GM23338 (cell line): ENCODE measurements around the gene HS1BP3. TPM values are rescaled to one million over a fixed set of nuclear protein-coding genes. Genes with fewer than 3 reads are reported as not detected.

Source experiments
- ATAC-seq: fragments of 200-7000 bp; cut with Tn5 transposase; 3 replicates; pipeline ENCODE4 v1.9.1; 2020
- DNase-seq: peaks from one replicate; pipeline ENCODE4 v3.0.0-alpha.2; 2015; ENCODE audit warnings: low spot score
- H2AFZ ChIP-seq: fragments of 200-600 bp; sonication (generic); 2 replicates; pipeline ENCODE4 v1.8.0; 2016; ENCODE audit warnings: antibody characterized with exemption, mild to moderate bottlenecking, moderate library complexity
- H3F3A ChIP-seq: fragments of 200-600 bp; sonication (generic); replicated peaks from 2 replicates; pipeline ENCODE4 v1.8.0; 2017; ENCODE audit warnings: antibody characterized with exemption, mixed run types, low read depth
- H3K27ac ChIP-seq: fragments of 200-600 bp; sonication (generic); 2 replicates; pipeline ENCODE4 v1.6.1; 2016; ENCODE audit warnings: low read depth
- H3K27me3 ChIP-seq: fragments of 200-600 bp; sonication (generic); 2 replicates; pipeline ENCODE4 v1.8.0; 2016; ENCODE audit warnings: mild to moderate bottlenecking, mixed run types, moderate library complexity; ENCODE audit not compliant: insufficient read depth
- H3K36me3 ChIP-seq: fragments of 200-600 bp; sonication (generic); 2 replicates; pipeline ENCODE4 v1.8.0; 2016; ENCODE audit warnings: mild to moderate bottlenecking; ENCODE audit not compliant: insufficient read depth
- H3K4me1 ChIP-seq: fragments of 200-600 bp; sonication (generic); 2 replicates; pipeline ENCODE4 v1.8.0; 2016; ENCODE audit warnings: mild to moderate bottlenecking, moderate library complexity; ENCODE audit not compliant: insufficient read depth
- H3K4me2 ChIP-seq: fragments of 200-600 bp; sonication (generic); 2 replicates; pipeline ENCODE4 v1.7.1; 2017; ENCODE audit warnings: mixed run types
- H3K4me3 ChIP-seq: fragments of 200-600 bp; sonication (generic); 2 replicates; pipeline ENCODE4 v1.6.1; 2016; ENCODE audit warnings: mixed run types
- H3K79me2 ChIP-seq: fragments of 200-600 bp; sonication (generic); replicated peaks from 2 replicates; pipeline ENCODE4 v1.8.0; 2017; ENCODE audit warnings: mild to moderate bottlenecking; ENCODE audit not compliant: insufficient read depth
- H3K9me2 ChIP-seq: fragments of 200-600 bp; sonication (generic); 2 replicates; pipeline ENCODE4 v1.8.0; 2017; ENCODE audit not compliant: insufficient read depth
- H4K20me1 ChIP-seq: fragments of 200-600 bp; sonication (generic); replicated peaks from 2 replicates; pipeline ENCODE4 v1.8.0; 2017; ENCODE audit warnings: mild to moderate bottlenecking; ENCODE audit not compliant: insufficient read depth
- H3K27ac Mint-ChIP-seq: 2 replicates; pipeline ENCODE4 v1.8.0; 2020; ENCODE audit warnings: inconsistent platforms, mild to moderate bottlenecking, moderate library complexity, mixed read lengths
- H3K27me3 Mint-ChIP-seq: 3 replicates; pipeline ENCODE4 v1.8.0; 2022; ENCODE audit warnings: low read depth, mild to moderate bottlenecking, moderate library complexity, mixed read lengths, inconsistent platforms; ENCODE audit not compliant: insufficient read depth, poor library complexity
- H3K36me3 Mint-ChIP-seq: 3 replicates; pipeline ENCODE4 v1.8.0; 2021; ENCODE audit warnings: low read depth, mild to moderate bottlenecking, inconsistent platforms, moderate library complexity, mixed read lengths
- H3K4me1 Mint-ChIP-seq: 3 replicates; pipeline ENCODE4 v1.8.0; 2020; ENCODE audit warnings: mild to moderate bottlenecking, inconsistent platforms, mixed read lengths
- H3K4me3 Mint-ChIP-seq: 3 replicates; pipeline ENCODE4 v1.8.0; 2021; ENCODE audit warnings: moderate library complexity, mild to moderate bottlenecking, inconsistent platforms, mixed read lengths
- H3K9me3 Mint-ChIP-seq: 3 replicates; pipeline ENCODE4 v1.8.0; 2020; ENCODE audit warnings: moderate library complexity, mild to moderate bottlenecking, inconsistent platforms, mixed read lengths
- CREB1 ChIP-seq: fragments of 250-450 bp; sonication (Bioruptor Pico); IDR thresholded peaks from 2 replicates; pipeline ENCODE4 v1.5.0; 2020; ENCODE audit warnings: low read depth, mild to moderate bottlenecking, moderate library complexity
- EZH2phosphoT487 ChIP-seq: fragments of 200-600 bp; sonication (generic); IDR thresholded peaks from one replicate; pipeline ENCODE4 v1.8.1; 2018; ENCODE audit warnings: antibody characterized with exemption; ENCODE audit not compliant: unreplicated experiment
- NANOG ChIP-seq: IDR thresholded peaks from 2 replicates; pipeline ENCODE4 v1.6.1; 2016; ENCODE audit warnings: antibody characterized with exemption, borderline replicate concordance
- STAT1 ChIP-seq: IDR thresholded peaks from one replicate; pipeline ENCODE4 v1.6.1; 2016; ENCODE audit warnings: antibody characterized with exemption; ENCODE audit not compliant: unreplicated experiment
- polyA plus RNA-seq: library from polyadenylated mRNA; unstranded; fragments of >200 nt; fragmentation: Nextera tagmentation; extraction: Ambion mirVana; gene quantifications from 2 replicates; pipeline ENCODE4 v1.2.1, GENCODE V29; 2016
- total RNA-seq: library from RNA; depleted of rRNA; stranded (reverse); fragments of >200 nt; shearing (Covaris generic); gene quantifications from 2 replicates; pipeline ENCODE4 v1.2.3, GENCODE V29; 2014
- TF ChIP-seq, protein P1 (sequence below), 2 experiments: fragments of 200-600 bp in 1 of 2; sonication (generic) in 1 of 2; conservative IDR thresholded peaks; 2 replicates each; pipeline versions ENCODE4 v1.5.1 to v1.6.1; 2016 to 2017; ENCODE audit warnings: antibody characterized with exemption in 2 of 2, low read depth in 2 of 2, mild to moderate bottlenecking in 2 of 2, moderate library complexity in 1 of 2
- TF ChIP-seq, protein P2 (sequence below): IDR thresholded peaks from 2 replicates; pipeline ENCODE4 v1.6.1; 2016; ENCODE audit warnings: antibody characterized with exemption
- TF ChIP-seq, protein P3 (sequence below): fragments of 250-450 bp; sonication (Bioruptor Pico); IDR thresholded peaks from 2 replicates; pipeline ENCODE4 v1.5.0; 2020; ENCODE audit warnings: mild to moderate bottlenecking, moderate library complexity

HS1BP3 gene
- total and polyA plus RNA-seq, 2 experiments from 2014 or later = 7.2 to 15.0 TPM

DNA sequence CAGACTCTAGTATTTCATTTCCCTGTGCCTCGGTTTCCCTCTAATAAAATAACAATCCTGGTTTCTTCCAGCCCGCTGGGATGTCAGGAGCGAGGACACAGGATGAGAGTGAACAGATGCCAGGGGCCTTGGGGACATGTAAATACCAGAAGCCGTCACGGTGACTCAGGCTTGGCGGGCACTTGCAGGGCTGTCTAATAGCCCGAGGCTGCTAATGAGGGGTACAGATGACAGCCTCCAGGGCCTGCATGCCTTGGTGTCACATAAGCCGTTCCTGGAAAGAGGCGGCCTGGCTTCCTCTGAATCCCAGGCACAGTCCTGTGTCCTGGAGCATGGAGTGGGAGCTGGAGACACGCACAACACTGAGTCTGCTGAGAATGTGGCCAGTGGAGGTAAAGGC, 28.2 kb downstream of the HS1BP3 start:
- H3K4me3 Mint-ChIP-seq = no peak overlapping the region
- Histone ChIP-seq H3K4me1 (no peaks in the 10 kb centered on the region), H4K20me1 (no peaks in the 10 kb centered on the region), H3K36me3 (no peaks in the 10 kb centered on the region), H3K79me2 (no peaks in the 10 kb centered on the region), H3F3A (no peaks in the 10 kb centered on the region), H3K4me3 (no peak overlapping the region), H2AFZ (no peak overlapping the region), H3K27me3 (no peaks in the 10 kb centered on the region), H3K9me2 (no peaks in the 10 kb centered on the region), H3K27ac (no peak overlapping the region), H3K4me2 (no peak overlapping the region)
- DNase-seq = no peak
- no peaks in the 10 kb centered on the region for H3K36me3 Mint-ChIP-seq
- no peak for ATAC-seq
- H3K4me1 Mint-ChIP-seq = peaks cover 3% of the 10 kb centered on the region; the same call in 2 of the 3 replicates
- H3K27ac Mint-ChIP-seq = no peak overlapping the region
- no peaks in the 10 kb centered on the region for H3K9me3 Mint-ChIP-seq
- TF ChIP-seq STAT1 = no peak
- TF ChIP-seq, protein P1, sequence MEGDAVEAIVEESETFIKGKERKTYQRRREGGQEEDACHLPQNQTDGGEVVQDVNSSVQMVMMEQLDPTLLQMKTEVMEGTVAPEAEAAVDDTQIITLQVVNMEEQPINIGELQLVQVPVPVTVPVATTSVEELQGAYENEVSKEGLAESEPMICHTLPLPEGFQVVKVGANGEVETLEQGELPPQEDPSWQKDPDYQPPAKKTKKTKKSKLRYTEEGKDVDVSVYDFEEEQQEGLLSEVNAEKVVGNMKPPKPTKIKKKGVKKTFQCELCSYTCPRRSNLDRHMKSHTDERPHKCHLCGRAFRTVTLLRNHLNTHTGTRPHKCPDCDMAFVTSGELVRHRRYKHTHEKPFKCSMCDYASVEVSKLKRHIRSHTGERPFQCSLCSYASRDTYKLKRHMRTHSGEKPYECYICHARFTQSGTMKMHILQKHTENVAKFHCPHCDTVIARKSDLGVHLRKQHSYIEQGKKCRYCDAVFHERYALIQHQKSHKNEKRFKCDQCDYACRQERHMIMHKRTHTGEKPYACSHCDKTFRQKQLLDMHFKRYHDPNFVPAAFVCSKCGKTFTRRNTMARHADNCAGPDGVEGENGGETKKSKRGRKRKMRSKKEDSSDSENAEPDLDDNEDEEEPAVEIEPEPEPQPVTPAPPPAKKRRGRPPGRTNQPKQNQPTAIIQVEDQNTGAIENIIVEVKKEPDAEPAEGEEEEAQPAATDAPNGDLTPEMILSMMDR (conservative IDR thresholded peaks at IDR 0.05; ENCODE audit: low read depth in 2 of 2) = no peak
- TF ChIP-seq, protein P2, sequence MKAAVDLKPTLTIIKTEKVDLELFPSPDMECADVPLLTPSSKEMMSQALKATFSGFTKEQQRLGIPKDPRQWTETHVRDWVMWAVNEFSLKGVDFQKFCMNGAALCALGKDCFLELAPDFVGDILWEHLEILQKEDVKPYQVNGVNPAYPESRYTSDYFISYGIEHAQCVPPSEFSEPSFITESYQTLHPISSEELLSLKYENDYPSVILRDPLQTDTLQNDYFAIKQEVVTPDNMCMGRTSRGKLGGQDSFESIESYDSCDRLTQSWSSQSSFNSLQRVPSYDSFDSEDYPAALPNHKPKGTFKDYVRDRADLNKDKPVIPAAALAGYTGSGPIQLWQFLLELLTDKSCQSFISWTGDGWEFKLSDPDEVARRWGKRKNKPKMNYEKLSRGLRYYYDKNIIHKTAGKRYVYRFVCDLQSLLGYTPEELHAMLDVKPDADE = no peak
- TF ChIP-seq, protein P3, sequence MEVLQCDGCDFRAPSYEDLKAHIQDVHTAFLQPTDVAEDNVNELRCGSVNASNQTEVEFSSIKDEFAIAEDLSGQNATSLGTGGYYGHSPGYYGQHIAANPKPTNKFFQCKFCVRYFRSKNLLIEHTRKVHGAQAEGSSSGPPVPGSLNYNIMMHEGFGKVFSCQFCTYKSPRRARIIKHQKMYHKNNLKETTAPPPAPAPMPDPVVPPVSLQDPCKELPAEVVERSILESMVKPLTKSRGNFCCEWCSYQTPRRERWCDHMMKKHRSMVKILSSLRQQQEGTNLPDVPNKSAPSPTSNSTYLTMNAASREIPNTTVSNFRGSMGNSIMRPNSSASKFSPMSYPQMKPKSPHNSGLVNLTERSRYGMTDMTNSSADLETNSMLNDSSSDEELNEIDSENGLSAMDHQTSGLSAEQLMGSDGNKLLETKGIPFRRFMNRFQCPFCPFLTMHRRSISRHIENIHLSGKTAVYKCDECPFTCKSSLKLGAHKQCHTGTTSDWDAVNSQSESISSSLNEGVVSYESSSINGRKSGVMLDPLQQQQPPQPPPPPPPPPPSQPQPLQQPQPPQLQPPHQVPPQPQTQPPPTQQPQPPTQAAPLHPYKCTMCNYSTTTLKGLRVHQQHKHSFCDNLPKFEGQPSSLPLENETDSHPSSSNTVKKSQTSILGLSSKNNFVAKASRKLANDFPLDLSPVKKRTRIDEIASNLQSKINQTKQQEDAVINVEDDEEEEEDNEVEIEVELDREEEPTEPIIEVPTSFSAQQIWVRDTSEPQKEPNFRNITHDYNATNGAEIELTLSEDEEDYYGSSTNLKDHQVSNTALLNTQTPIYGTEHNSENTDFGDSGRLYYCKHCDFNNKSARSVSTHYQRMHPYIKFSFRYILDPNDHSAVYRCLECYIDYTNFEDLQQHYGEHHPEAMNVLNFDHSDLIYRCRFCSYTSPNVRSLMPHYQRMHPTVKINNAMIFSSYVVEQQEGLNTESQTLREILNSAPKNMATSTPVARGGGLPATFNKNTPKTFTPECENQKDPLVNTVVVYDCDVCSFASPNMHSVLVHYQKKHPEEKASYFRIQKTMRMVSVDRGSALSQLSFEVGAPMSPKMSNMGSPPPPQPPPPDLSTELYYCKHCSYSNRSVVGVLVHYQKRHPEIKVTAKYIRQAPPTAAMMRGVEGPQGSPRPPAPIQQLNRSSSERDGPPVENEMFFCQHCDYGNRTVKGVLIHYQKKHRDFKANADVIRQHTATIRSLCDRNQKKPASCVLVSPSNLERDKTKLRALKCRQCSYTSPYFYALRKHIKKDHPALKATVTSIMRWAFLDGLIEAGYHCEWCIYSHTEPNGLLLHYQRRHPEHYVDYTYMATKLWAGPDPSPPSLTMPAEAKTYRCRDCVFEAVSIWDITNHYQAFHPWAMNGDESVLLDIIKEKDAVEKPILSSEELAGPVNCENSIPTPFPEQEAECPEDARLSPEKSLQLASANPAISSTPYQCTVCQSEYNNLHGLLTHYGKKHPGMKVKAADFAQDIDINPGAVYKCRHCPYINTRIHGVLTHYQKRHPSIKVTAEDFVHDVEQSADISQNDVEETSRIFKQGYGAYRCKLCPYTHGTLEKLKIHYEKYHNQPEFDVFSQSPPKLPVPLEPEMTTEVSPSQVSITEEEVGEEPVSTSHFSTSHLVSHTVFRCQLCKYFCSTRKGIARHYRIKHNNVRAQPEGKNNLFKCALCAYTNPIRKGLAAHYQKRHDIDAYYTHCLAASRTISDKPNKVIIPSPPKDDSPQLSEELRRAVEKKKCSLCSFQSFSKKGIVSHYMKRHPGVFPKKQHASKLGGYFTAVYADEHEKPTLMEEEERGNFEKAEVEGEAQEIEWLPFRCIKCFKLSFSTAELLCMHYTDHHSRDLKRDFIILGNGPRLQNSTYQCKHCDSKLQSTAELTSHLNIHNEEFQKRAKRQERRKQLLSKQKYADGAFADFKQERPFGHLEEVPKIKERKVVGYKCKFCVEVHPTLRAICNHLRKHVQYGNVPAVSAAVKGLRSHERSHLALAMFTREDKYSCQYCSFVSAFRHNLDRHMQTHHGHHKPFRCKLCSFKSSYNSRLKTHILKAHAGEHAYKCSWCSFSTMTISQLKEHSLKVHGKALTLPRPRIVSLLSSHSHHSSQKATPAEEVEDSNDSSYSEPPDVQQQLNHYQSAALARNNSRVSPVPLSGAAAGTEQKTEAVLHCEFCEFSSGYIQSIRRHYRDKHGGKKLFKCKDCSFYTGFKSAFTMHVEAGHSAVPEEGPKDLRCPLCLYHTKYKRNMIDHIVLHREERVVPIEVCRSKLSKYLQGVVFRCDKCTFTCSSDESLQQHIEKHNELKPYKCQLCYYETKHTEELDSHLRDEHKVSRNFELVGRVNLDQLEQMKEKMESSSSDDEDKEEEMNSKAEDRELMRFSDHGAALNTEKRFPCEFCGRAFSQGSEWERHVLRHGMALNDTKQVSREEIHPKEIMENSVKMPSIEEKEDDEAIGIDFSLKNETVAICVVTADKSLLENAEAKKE (CRISPR knock-in tag) = no peak
- TF ChIP-seq CREB1 (CRISPR knock-in tag) = no peak
- TF ChIP-seq EZH2phosphoT487 = no peak
- no peak for TF ChIP-seq NANOG
- peaks cover 7% of the 10 kb centered on the region for H3K27me3 Mint-ChIP-seq
